ENCODE results near the gene HNRNPL.
"Not testable (repeated sequence)": the region's sequence is repeated elsewhere in the genome, so short reads cannot be mapped to it uniquely, and the experiment has no call there.

The HNRNPL gene

GRCh38 chr19:38830039-38830733, 19.6 kb downstream of the HNRNPL start:
- no peak for DNase-seq (ENCODE audit: low read depth in 3 of 3)

- DNase-seq (ENCODE audit: low read depth in 3 of 3) = not testable (repeated sequence)
Measured at GRCh38 chr19:38829203-38829602, 20.6 kb downstream of the HNRNPL start.

- DNase-seq (ENCODE audit: low read depth in 3 of 3) = no peak
Measured at GRCh38 chr19:38826856-38827551, 22.8 kb downstream of the HNRNPL start.

- DNase-seq (ENCODE audit: low read depth in 3 of 3) = not testable (repeated sequence)
Measured at GRCh38 chr19:38825936-38826335, 23.9 kb downstream of the HNRNPL start.

- not testable (repeated sequence) for DNase-seq (ENCODE audit: low read depth in 3 of 3)
Measured at GRCh38 chr19:38821230-38821825, 28.5 kb downstream of the HNRNPL start.

GRCh38 chr19:38819231-38819920, 30.4 kb downstream of the HNRNPL start:
- DNase-seq (ENCODE audit: low read depth in 3 of 3) = no peak

- no peak for DNase-seq (ENCODE audit: low read depth in 3 of 3)
Measured at GRCh38 chr19:38817081-38817480, 32.7 kb downstream of the HNRNPL start.

GRCh38 chr19:38816131-38816750, 33.5 kb downstream of the HNRNPL start:
- no peak for DNase-seq (ENCODE audit: low read depth in 3 of 3)

- DNase-seq (ENCODE audit: low read depth in 3 of 3) = no peak
Measured at GRCh38 chr19:38815059-38816001, 34.5 kb downstream of the HNRNPL start.

- not testable (repeated sequence) for DNase-seq (ENCODE audit: low read depth in 3 of 3)
Measured at GRCh38 chr19:38813932-38814331, 35.9 kb downstream of the HNRNPL start.

- DNase-seq (ENCODE audit: low read depth in 3 of 3) = no peak
Measured at GRCh38 chr19:38813323-38813722, 36.5 kb downstream of the HNRNPL start.

GRCh38 chr19:38812841-38813320, 36.9 kb downstream of the HNRNPL start, which contains the start of gene LGALS4:
TSS of gene LGALS4 (minus strand) at chr19:38812945. CDS start at chr19:38812886, 59 bp downstream.
- DNase-seq (ENCODE audit: low read depth in 3 of 3) = no peak

GRCh38 chr19:38812009-38812840, 37.6 kb downstream of the HNRNPL start:
- DNase-seq (ENCODE audit: low read depth in 3 of 3) = no peak

- DNase-seq (ENCODE audit: low read depth in 3 of 3) = no peak
Measured at GRCh38 chr19:38809592-38810252, 40.1 kb downstream of the HNRNPL start.

GRCh38 chr19:38808741-38809140, 41.0 kb downstream of the HNRNPL start:
- DNase-seq (ENCODE audit: low read depth in 3 of 3) = no peak

GRCh38 chr19:38807374-38808098, 42.2 kb downstream of the HNRNPL start:
- DNase-seq (ENCODE audit: low read depth in 3 of 3) = not testable (repeated sequence)

GRCh38 chr19:38806371-38806770, 43.4 kb downstream of the HNRNPL start:
- DNase-seq (ENCODE audit: low read depth in 3 of 3) = no peak

GRCh38 chr19:38805180-38805579, 44.6 kb downstream of the HNRNPL start:
- DNase-seq (ENCODE audit: low read depth in 3 of 3) = no peak

Data from stimulated activated CD4-positive, alpha-beta T cell treated with anti-CD3 and anti-CD28 coated beads, TNF-alpha, amount 100 ng/mL, for 48 hours (primary cell).